ENCODE data around the gene SP7. TPM values are rescaled to one million over a fixed set of nuclear protein-coding genes. Genes with fewer than 3 reads are reported as not detected.
A peak's percentile ranks its signal among the peaks of the same experiment; 100 is the strongest.

The SP7 gene
- total and polyA plus RNA-seq, 9 of the 15 experiments (the other 6 are each of a cell fraction or from before 2014, with no cell fraction given) = 0.04 TPM; not detected in 8

- TF ChIP-seq, protein P1, sequence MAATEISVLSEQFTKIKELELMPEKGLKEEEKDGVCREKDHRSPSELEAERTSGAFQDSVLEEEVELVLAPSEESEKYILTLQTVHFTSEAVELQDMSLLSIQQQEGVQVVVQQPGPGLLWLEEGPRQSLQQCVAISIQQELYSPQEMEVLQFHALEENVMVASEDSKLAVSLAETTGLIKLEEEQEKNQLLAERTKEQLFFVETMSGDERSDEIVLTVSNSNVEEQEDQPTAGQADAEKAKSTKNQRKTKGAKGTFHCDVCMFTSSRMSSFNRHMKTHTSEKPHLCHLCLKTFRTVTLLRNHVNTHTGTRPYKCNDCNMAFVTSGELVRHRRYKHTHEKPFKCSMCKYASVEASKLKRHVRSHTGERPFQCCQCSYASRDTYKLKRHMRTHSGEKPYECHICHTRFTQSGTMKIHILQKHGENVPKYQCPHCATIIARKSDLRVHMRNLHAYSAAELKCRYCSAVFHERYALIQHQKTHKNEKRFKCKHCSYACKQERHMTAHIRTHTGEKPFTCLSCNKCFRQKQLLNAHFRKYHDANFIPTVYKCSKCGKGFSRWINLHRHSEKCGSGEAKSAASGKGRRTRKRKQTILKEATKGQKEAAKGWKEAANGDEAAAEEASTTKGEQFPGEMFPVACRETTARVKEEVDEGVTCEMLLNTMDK (IDR thresholded peaks at IDR 0.05; ENCODE audit: borderline replicate concordance, insufficient read depth, low read depth, low read length, poor library complexity, severe bottlenecking) = no peak
- TF ChIP-seq HOMEZ (CRISPR knock-in tag; IDR thresholded peaks at IDR 0.05) (no peak), NR2C1 (IDR thresholded peaks at IDR 0.05) (peak; percentile 82), NR2C1 (tag; IDR thresholded peaks at IDR 0.05) (peak; percentile 93), PRPF4 (IDR thresholded peaks at IDR 0.05; ENCODE audit: insufficient read depth, low read depth, low read length, poor library complexity, severe bottlenecking) (no peak), ZZZ3 (IDR thresholded peaks at IDR 0.05) (no peak), NFRKB (IDR thresholded peaks at IDR 0.05; ENCODE audit: low read depth) (no peak), TBL1XR1 (IDR thresholded peaks at IDR 0.05; ENCODE audit: low read length in 2 of 2) (no peak), TEAD4 (IDR thresholded peaks at IDR 0.05; ENCODE audit: low read length) (no peak), TEAD4 (CRISPR knock-in tag; IDR thresholded peaks at IDR 0.05; ENCODE audit: borderline replicate concordance) (no peak), NCOA2 (IDR thresholded peaks at IDR 0.05; ENCODE audit: partially characterized antibody in 2 of 2) (no peak), MCM3 (IDR thresholded peaks at IDR 0.05) (no peak), TRIM25 (IDR thresholded peaks at IDR 0.05; ENCODE audit: borderline replicate concordance) (no peak), ATF7 (IDR thresholded peaks at IDR 0.05) (peak; percentile 68), ZNF444 (CRISPR knock-in tag; IDR thresholded peaks at IDR 0.05) (no peak), LCOR (CRISPR knock-in tag; IDR thresholded peaks at IDR 0.05) (0 out of 2 replicates have a peak, but pooled peaks have one; percentile 48)
- TF ChIP-seq, protein P2, sequence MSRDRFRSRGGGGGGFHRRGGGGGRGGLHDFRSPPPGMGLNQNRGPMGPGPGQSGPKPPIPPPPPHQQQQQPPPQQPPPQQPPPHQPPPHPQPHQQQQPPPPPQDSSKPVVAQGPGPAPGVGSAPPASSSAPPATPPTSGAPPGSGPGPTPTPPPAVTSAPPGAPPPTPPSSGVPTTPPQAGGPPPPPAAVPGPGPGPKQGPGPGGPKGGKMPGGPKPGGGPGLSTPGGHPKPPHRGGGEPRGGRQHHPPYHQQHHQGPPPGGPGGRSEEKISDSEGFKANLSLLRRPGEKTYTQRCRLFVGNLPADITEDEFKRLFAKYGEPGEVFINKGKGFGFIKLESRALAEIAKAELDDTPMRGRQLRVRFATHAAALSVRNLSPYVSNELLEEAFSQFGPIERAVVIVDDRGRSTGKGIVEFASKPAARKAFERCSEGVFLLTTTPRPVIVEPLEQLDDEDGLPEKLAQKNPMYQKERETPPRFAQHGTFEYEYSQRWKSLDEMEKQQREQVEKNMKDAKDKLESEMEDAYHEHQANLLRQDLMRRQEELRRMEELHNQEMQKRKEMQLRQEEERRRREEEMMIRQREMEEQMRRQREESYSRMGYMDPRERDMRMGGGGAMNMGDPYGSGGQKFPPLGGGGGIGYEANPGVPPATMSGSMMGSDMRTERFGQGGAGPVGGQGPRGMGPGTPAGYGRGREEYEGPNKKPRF (IDR thresholded peaks at IDR 0.05; ENCODE audit: low read depth, low read length) = no peak
- TF ChIP-seq, protein P3, sequence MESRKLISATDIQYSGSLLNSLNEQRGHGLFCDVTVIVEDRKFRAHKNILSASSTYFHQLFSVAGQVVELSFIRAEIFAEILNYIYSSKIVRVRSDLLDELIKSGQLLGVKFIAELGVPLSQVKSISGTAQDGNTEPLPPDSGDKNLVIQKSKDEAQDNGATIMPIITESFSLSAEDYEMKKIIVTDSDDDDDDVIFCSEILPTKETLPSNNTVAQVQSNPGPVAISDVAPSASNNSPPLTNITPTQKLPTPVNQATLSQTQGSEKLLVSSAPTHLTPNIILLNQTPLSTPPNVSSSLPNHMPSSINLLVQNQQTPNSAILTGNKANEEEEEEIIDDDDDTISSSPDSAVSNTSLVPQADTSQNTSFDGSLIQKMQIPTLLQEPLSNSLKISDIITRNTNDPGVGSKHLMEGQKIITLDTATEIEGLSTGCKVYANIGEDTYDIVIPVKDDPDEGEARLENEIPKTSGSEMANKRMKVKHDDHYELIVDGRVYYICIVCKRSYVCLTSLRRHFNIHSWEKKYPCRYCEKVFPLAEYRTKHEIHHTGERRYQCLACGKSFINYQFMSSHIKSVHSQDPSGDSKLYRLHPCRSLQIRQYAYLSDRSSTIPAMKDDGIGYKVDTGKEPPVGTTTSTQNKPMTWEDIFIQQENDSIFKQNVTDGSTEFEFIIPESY (CRISPR knock-in tag; IDR thresholded peaks at IDR 0.05) = no peak
Measured at GRCh38 chr12:53299101-53299453, 37.1 kb downstream of the SP7 start (continued).

All from K562 (cell line).